HepG2 (cell line): ENCODE results near the gene TNS4. TPM values are rescaled to one million over a fixed set of nuclear protein-coding genes. Genes with fewer than 3 reads are reported as not detected.
A peak's percentile ranks its signal among the peaks of the same experiment; 100 is the strongest.

Experiments
- DBP ChIP-seq: sonication (generic); formaldehyde crosslinking; IDR thresholded peaks from 2 replicates; pipeline ENCODE4 v1.4.0; 2020; ENCODE audit warnings: missing genetic modification reagents; ENCODE audit errors: not compliant biosample characterization
- DRAP1 ChIP-seq: IDR thresholded peaks from 2 replicates; pipeline ENCODE4 v1.6.1; 2016; ENCODE audit warnings: missing genetic modification reagents, missing compliant biosample characterization
- HDAC6 ChIP-seq: fragments of 200-600 bp; sonication (generic); IDR thresholded peaks from 2 replicates; pipeline ENCODE4 v1.7.0; 2017; ENCODE audit warnings: mild to moderate bottlenecking, antibody characterized with exemption, low read length, low read depth
- REL ChIP-seq: sonication (generic); formaldehyde crosslinking; conservative IDR thresholded peaks from 2 replicates; pipeline ENCODE4 v1.8.0; 2022; ENCODE audit warnings: mild to moderate bottlenecking, missing genetic modification reagents, moderate library complexity
- SP1 ChIP-seq, 2 experiments: fragments of 450-650 bp in 1 of 2; sonication (generic) in 1 of 2; formaldehyde crosslinking in 1 of 2; IDR thresholded peaks; 2 replicates each; pipeline versions ENCODE4 v1.4.0 to v1.6.1; 2016 to 2020; ENCODE audit warnings: missing genetic modification reagents in 1 of 2
- ZBTB7A ChIP-seq: sonication (generic); formaldehyde crosslinking; IDR thresholded peaks from 2 replicates; pipeline ENCODE4 v1.8.0; 2022; ENCODE audit warnings: mild to moderate bottlenecking, missing genetic modification reagents
- ZNF207 ChIP-seq: fragments of 450-650 bp; IDR thresholded peaks from 2 replicates; pipeline ENCODE4 v1.6.1; 2016; ENCODE audit warnings: antibody characterized with exemption, borderline replicate concordance
- ZNF329 ChIP-seq: sonication (generic); formaldehyde crosslinking; IDR thresholded peaks from 2 replicates; pipeline ENCODE4 v1.9.0; 2021; ENCODE audit warnings: low read depth, mild to moderate bottlenecking, missing genetic modification reagents
- polyA plus RNA-seq, 8 experiments: library from polyadenylated mRNA; depleted of rRNA in 3 of 8; stranded (reverse) in 7 of 8; unstranded in 1 of 8; fragments of >200 nt; fragmentation: Illumina TruSeq in 4 of 8; extraction: Trizol in 4 of 8; gene quantifications; 2 replicates each; pipeline versions ENCODE4 v1.2.1 to v1.2.3, GENCODE V29; 2011 to 2016; ENCODE audit warnings: low read depth in 4 of 8, missing spikeins in 1 of 8, mixed read lengths in 1 of 8; ENCODE audit not compliant: insufficient read depth in 1 of 8
- total RNA-seq, 5 experiments: library from RNA; depleted of rRNA; stranded (reverse); fragments of >200 nt; fragmentation: Illumina TruSeq; extraction: Trizol; gene quantifications; 2 replicates each; pipeline ENCODE4 v1.2.3, GENCODE V29; 2016; ENCODE audit warnings: low read depth in 1 of 5
- TF ChIP-seq, protein P1 (sequence below): IDR thresholded peaks from 2 replicates; pipeline ENCODE4 v1.6.1; 2016
- TF ChIP-seq, protein P2 (sequence below): IDR thresholded peaks from 2 replicates; pipeline ENCODE4 v1.6.1; 2018; ENCODE audit warnings: missing genetic modification reagents
- TF ChIP-seq, protein P3 (sequence below): sonication (generic); formaldehyde crosslinking; IDR thresholded peaks from 2 replicates; pipeline ENCODE4 v1.4.0; 2020; ENCODE audit warnings: mild to moderate bottlenecking, low read depth, missing genetic modification reagents
- TF ChIP-seq, protein P4 (sequence below): sonication (generic); formaldehyde crosslinking; IDR thresholded peaks from 2 replicates; pipeline ENCODE4 v1.5.0; 2020; ENCODE audit warnings: missing genetic modification reagents, mild to moderate bottlenecking, borderline replicate concordance

The TNS4 gene
- total and polyA plus RNA-seq, 2 of the 13 experiments (the other 11 are each of a cell fraction or from before 2014, with no cell fraction given), result 0.58 to 2.1 TPM

DNA sequence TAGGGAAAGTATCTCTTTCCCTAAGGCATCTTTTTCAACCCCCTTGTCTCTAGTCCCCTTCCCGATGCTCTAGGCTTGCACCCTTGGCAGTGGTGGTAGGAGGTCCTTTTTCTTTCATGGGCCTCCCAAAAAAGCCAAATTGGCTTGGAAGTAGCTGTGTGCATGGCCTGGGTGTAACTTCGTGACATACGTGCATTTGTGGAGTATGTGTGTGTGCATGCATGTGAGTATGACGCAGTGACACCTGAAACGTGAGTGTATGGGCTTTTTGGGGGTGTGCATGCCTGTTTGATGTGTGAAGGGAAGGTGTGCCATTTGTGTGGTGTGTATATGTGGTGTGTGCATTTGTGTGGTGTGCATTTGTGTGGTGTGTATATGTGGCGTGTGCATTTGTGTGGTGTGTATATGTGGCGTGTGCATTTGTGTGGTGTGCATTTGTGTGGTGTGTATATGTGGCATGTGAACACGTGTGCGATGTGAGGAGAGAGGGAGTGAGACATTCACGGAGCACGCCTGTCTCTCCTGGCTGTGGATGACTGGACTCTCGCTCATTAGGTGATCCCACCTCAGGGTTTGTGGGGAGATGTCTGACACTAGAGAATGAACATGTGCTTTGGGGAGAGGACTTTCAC, 42.5 kb downstream of the TNS4 start (continued):
- TF ChIP-seq DRAP1 (CRISPR knock-in tag), result no peak
- peak; percentile 28; the same call in 1 of the 2 replicates for TF ChIP-seq ZBTB7A (CRISPR knock-in tag)
- no peak for TF ChIP-seq HDAC6
- no peak for TF ChIP-seq DBP (CRISPR knock-in tag)
- no peak for TF ChIP-seq REL (CRISPR knock-in tag)
- TF ChIP-seq, protein P1, sequence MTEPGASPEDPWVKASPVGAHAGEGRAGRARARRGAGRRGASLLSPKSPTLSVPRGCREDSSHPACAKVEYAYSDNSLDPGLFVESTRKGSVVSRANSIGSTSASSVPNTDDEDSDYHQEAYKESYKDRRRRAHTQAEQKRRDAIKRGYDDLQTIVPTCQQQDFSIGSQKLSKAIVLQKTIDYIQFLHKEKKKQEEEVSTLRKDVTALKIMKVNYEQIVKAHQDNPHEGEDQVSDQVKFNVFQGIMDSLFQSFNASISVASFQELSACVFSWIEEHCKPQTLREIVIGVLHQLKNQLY, result no peak
- TF ChIP-seq ZNF329 (CRISPR knock-in tag), result no peak
- no peak for TF ChIP-seq SP1 (IDR thresholded peaks at IDR 0.05)
- TF ChIP-seq SP1 (CRISPR knock-in tag; IDR thresholded peaks at IDR 0.05), result no peak
- TF ChIP-seq, protein P2, sequence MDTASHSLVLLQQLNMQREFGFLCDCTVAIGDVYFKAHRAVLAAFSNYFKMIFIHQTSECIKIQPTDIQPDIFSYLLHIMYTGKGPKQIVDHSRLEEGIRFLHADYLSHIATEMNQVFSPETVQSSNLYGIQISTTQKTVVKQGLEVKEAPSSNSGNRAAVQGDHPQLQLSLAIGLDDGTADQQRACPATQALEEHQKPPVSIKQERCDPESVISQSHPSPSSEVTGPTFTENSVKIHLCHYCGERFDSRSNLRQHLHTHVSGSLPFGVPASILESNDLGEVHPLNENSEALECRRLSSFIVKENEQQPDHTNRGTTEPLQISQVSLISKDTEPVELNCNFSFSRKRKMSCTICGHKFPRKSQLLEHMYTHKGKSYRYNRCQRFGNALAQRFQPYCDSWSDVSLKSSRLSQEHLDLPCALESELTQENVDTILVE (CRISPR knock-in tag), result no peak
- TF ChIP-seq, protein P3, sequence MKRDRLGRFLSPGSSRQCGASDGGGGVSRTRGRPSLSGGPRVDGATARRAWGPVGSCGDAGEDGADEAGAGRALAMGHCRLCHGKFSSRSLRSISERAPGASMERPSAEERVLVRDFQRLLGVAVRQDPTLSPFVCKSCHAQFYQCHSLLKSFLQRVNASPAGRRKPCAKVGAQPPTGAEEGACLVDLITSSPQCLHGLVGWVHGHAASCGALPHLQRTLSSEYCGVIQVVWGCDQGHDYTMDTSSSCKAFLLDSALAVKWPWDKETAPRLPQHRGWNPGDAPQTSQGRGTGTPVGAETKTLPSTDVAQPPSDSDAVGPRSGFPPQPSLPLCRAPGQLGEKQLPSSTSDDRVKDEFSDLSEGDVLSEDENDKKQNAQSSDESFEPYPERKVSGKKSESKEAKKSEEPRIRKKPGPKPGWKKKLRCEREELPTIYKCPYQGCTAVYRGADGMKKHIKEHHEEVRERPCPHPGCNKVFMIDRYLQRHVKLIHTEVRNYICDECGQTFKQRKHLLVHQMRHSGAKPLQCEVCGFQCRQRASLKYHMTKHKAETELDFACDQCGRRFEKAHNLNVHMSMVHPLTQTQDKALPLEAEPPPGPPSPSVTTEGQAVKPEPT (CRISPR knock-in tag), result no peak
- peak; percentile 77; the same call in 1 of the 2 replicates for TF ChIP-seq ZNF207
- TF ChIP-seq, protein P4, sequence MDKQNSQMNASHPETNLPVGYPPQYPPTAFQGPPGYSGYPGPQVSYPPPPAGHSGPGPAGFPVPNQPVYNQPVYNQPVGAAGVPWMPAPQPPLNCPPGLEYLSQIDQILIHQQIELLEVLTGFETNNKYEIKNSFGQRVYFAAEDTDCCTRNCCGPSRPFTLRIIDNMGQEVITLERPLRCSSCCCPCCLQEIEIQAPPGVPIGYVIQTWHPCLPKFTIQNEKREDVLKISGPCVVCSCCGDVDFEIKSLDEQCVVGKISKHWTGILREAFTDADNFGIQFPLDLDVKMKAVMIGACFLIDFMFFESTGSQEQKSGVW (CRISPR knock-in tag), result no peak
